Keratinocyte (primary cell): ENCODE measurements around the gene SLC27A4. TPM values are rescaled to one million over a fixed set of nuclear protein-coding genes. Genes with fewer than 3 reads are reported as not detected.

ENCODE experiments used
- DNase-seq: peaks from one replicate; pipeline ENCODE4 v3.0.0-alpha.2; 2011; ENCODE audit warnings: low read depth, missing footprints, low spot score
- FAIRE-seq: peaks from 2 replicates; lab custom pipeline; 2011; peaks lifted over from hg19 to GRCh38; lab: Jason Lieb, UNC
- H2AFZ ChIP-seq: 2 replicates; pipeline ENCODE4 v1.6.0; 2012; ENCODE audit warnings: low read length, control low read depth, inconsistent platforms; ENCODE audit not compliant: control insufficient read depth
- H3K27ac ChIP-seq: 2 replicates; pipeline ENCODE4 v1.5.1; 2011; ENCODE audit warnings: low read length; ENCODE audit not compliant: control insufficient read depth, insufficient read depth
- H3K27me3 ChIP-seq: 3 replicates; pipeline ENCODE4 v1.6.0; 2011; ENCODE audit warnings: low read length; ENCODE audit not compliant: control insufficient read depth, insufficient read depth; ENCODE audit errors: extremely low read depth
- H3K36me3 ChIP-seq, 2 experiments: 2 replicates in 1 of 2; 3 replicates in 1 of 2; pipeline ENCODE4 v1.5.1; 2011; ENCODE audit warnings: low read length in 2 of 2, mild to moderate bottlenecking in 1 of 2; ENCODE audit not compliant: control insufficient read depth in 2 of 2, insufficient read depth in 2 of 2; ENCODE audit errors: extremely low read depth in 1 of 2
- H3K4me1 ChIP-seq: 3 replicates; pipeline ENCODE4 v1.5.1; 2011; ENCODE audit warnings: low read length; ENCODE audit not compliant: control insufficient read depth, insufficient read depth; ENCODE audit errors: extremely low read depth
- H3K4me2 ChIP-seq: 3 replicates; pipeline ENCODE4 v1.6.0; 2011; ENCODE audit warnings: low read depth, low read length; ENCODE audit not compliant: control insufficient read depth, insufficient read depth; ENCODE audit errors: extremely low read depth
- H3K4me3 ChIP-seq, 3 experiments: fragments of 200-600 bp in 1 of 3; sonication (generic) in 1 of 3; 2 replicates in 2 of 3; 3 replicates in 1 of 3; pipeline ENCODE4 v1.5.1; 2011 to 2016; ENCODE audit warnings: low read length in 3 of 3, mild to moderate bottlenecking in 3 of 3, control low read depth in 2 of 3, inconsistent platforms in 1 of 3, low read depth in 1 of 3, mixed read lengths in 1 of 3, mixed run types in 1 of 3, moderate library complexity in 1 of 3; ENCODE audit not compliant: control insufficient read depth in 2 of 3, insufficient read depth in 2 of 3; ENCODE audit errors: extremely low read depth in 1 of 3
- H3K79me2 ChIP-seq: 2 replicates; pipeline ENCODE4 v1.6.0; 2012; ENCODE audit warnings: low read length; ENCODE audit not compliant: control insufficient read depth, insufficient read depth
- H3K9ac ChIP-seq: 3 replicates; pipeline ENCODE4 v1.6.0; 2011; ENCODE audit warnings: low read length; ENCODE audit not compliant: control insufficient read depth, insufficient read depth; ENCODE audit errors: extremely low read depth
- H3K9me1 ChIP-seq: 3 replicates; pipeline ENCODE4 v1.6.0; 2011; ENCODE audit warnings: low read length; ENCODE audit not compliant: control insufficient read depth, insufficient read depth; ENCODE audit errors: extremely low read depth
- H3K9me3 ChIP-seq: 2 replicates; pipeline ENCODE4 v1.5.1; 2012; ENCODE audit warnings: low read depth, low read length; ENCODE audit not compliant: control insufficient read depth
- H4K20me1 ChIP-seq: 3 replicates; pipeline ENCODE4 v1.6.0; 2011; ENCODE audit warnings: low read length; ENCODE audit not compliant: control insufficient read depth, insufficient read depth; ENCODE audit errors: extremely low read depth
- CTCF ChIP-seq, 3 experiments: IDR thresholded peaks in 1 of 3; conservative IDR thresholded peaks in 1 of 3; optimal IDR thresholded peaks in 1 of 3; 2 replicates in 2 of 3; 3 replicates in 1 of 3; pipeline versions ENCODE3 to v1.5.1; 2011; ENCODE audit warnings: low read length in 3 of 3, mild to moderate bottlenecking in 3 of 3, moderate library complexity in 2 of 3, control low read depth in 1 of 3, inconsistent platforms in 1 of 3; ENCODE audit not compliant: insufficient read depth in 2 of 3; ENCODE audit errors: extremely low read depth in 1 of 3
- EZH2 ChIP-seq: IDR thresholded peaks from one replicate; pipeline ENCODE4 v1.6.1; 2012; ENCODE audit warnings: inconsistent platforms, mild to moderate bottlenecking, low read length, moderate library complexity
- dilution Hi-C: fragments of 300-500 bp; cut with MboI; formaldehyde crosslinking; loops from one replicate; pipeline ENCODE4 v1.7.0; 2020; ENCODE audit warnings: low sequenced_read_pairs; ENCODE audit not compliant: extremely low pct_ligation_motif_present
- polyA plus RNA-seq, 5 experiments: library from polyadenylated mRNA; depleted of rRNA in 3 of 5; stranded (reverse) in 3 of 5; stranded (forward) in 1 of 5; unstranded in 1 of 5; fragments of >200 nt; gene quantifications; 1 replicate in 1 of 5; 2 replicates in 3 of 5; 3 replicates in 1 of 5; pipeline versions ENCODE4 v1.2.1 to v1.2.3, GENCODE V29; 2011 to 2012; ENCODE audit warnings: missing spikeins in 2 of 5, low read depth in 1 of 5, low replicate concordance in 1 of 5

Gene SLC27A4
- polyA plus RNA-seq, 1 donor (not counting 4 experiments of a cell fraction or from before 2014, with no cell fraction given), result 17.3 TPM

DNA sequence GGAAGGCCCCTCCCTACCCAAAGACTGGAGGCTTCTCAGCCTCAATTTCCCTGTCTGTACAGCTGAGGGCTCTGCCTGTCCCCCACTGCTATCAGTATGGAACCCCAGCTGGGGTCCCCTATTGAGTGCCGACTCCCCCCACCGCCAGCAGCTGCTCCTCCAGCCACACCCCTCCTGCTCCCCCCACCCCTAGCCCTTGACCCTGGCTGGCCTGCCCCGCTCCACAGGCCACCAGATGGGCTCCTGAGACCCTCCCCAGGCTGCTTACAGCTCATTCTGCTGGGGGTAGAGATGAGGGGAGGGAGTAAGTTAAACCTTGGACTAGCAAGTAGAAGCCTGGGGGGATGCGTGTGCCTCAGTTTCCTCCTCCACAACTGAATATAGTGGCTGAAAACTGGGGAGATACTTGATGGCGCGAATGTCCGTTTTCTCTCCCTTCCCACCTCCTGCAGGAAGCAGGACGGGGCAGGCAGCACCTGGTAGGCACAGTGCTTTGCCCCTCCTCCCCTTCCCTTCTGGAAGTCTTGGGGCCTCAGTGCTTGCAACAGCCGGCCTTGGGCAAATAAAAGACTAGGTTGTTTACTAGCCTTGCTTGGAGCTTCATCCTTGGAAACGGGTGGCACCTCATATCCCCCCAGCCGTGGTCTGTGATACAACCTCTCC, 50.0 kb downstream of the SLC27A4 start:
- no peaks in the 10 kb centered on the region for H3K79me2 ChIP-seq
- H3K36me3 ChIP-seq, result peaks cover 14 to 32% of the 10 kb centered on the region in 2 experiments
- no peaks in the 10 kb centered on the region for H4K20me1 ChIP-seq
- H3K9ac ChIP-seq, result no peak overlapping the region
- H3K4me1 ChIP-seq, result peaks cover 4% of the 10 kb centered on the region
- no peak overlapping the region for H3K4me3 ChIP-seq
- no peaks in the 10 kb centered on the region for H3K9me3 ChIP-seq
- FAIRE-seq, result no peak
- TF ChIP-seq CTCF (optimal IDR thresholded peaks at IDR 0.05 in 1 of 3, IDR thresholded peaks at IDR 0.05 in 1 of 3, conservative IDR thresholded peaks at IDR 0.05 in 1 of 3; ENCODE audit: extremely low read depth in 1 of 3, insufficient read depth in 2 of 3, low read length in 3 of 3) (no peak), EZH2 (no peak)
- DNase-seq, result no peak
- no peak overlapping the region for H3K4me2 ChIP-seq
- H3K27ac ChIP-seq, result no peak overlapping the region
- H2AFZ ChIP-seq, result no peak overlapping the region
- dilution Hi-C loops, result no loop called here
- H3K27me3 ChIP-seq, result no peaks in the 10 kb centered on the region
- H3K9me1 ChIP-seq, result no peaks in the 10 kb centered on the region

- dilution Hi-C loops, result no loop called here
- peaks cover 14 to 26% of the 10 kb centered on the region in 2 experiments for H3K36me3 ChIP-seq
- TF ChIP-seq EZH2 (no peak), CTCF (optimal IDR thresholded peaks at IDR 0.05 in 1 of 3, IDR thresholded peaks at IDR 0.05 in 1 of 3, conservative IDR thresholded peaks at IDR 0.05 in 1 of 3; ENCODE audit: extremely low read depth in 1 of 3, insufficient read depth in 2 of 3, low read length in 3 of 3) (no peak)
- H2AFZ ChIP-seq, result no peak overlapping the region
- no peak overlapping the region for H3K4me3 ChIP-seq
- no peaks in the 10 kb centered on the region for H3K9me3 ChIP-seq
- H3K27ac ChIP-seq, result no peak overlapping the region
- H3K79me2 ChIP-seq, result no peaks in the 10 kb centered on the region
- H3K4me2 ChIP-seq, result no peak overlapping the region
- peaks cover 4% of the 10 kb centered on the region for H3K4me1 ChIP-seq
- H3K27me3 ChIP-seq, result no peaks in the 10 kb centered on the region
- H4K20me1 ChIP-seq, result no peaks in the 10 kb centered on the region
- no peak overlapping the region for H3K9ac ChIP-seq
- H3K9me1 ChIP-seq, result no peaks in the 10 kb centered on the region
- DNase-seq (no peak), FAIRE-seq (no peak)
These were observed 50.7 kb downstream of the SLC27A4 start for GRCh38 chr9:128390813-128391711.
